Rectal smooth muscle tissue (tissue), 1 donor: ENCODE measurements around the gene DPY30.
"Not testable (repeated sequence)": the region's sequence is repeated elsewhere in the genome, so short reads cannot be mapped to it uniquely, and the experiment has no call there.

Experiments
- H3K27ac ChIP-seq: one replicate; pipeline ENCODE4 v1.7.0; 2013; ENCODE audit warnings: low read depth, low read length, inconsistent platforms
- H3K27me3 ChIP-seq: one replicate; pipeline ENCODE4 v1.7.0; 2013; ENCODE audit warnings: low read length; ENCODE audit not compliant: control insufficient read depth, insufficient read depth
- H3K36me3 ChIP-seq: one replicate; pipeline ENCODE4 v1.7.0; 2013; ENCODE audit warnings: low read length; ENCODE audit not compliant: control insufficient read depth, insufficient read depth
- H3K4me1 ChIP-seq: one replicate; pipeline ENCODE4 v1.7.0; 2013; ENCODE audit warnings: low read length; ENCODE audit not compliant: control insufficient read depth, insufficient read depth
- H3K4me3 ChIP-seq: one replicate; pipeline ENCODE4 v1.7.0; 2013; ENCODE audit warnings: low read length
- H3K9ac ChIP-seq: one replicate; pipeline ENCODE4 v1.7.0; 2013; ENCODE audit warnings: low read length

DPY30 gene

DNA sequence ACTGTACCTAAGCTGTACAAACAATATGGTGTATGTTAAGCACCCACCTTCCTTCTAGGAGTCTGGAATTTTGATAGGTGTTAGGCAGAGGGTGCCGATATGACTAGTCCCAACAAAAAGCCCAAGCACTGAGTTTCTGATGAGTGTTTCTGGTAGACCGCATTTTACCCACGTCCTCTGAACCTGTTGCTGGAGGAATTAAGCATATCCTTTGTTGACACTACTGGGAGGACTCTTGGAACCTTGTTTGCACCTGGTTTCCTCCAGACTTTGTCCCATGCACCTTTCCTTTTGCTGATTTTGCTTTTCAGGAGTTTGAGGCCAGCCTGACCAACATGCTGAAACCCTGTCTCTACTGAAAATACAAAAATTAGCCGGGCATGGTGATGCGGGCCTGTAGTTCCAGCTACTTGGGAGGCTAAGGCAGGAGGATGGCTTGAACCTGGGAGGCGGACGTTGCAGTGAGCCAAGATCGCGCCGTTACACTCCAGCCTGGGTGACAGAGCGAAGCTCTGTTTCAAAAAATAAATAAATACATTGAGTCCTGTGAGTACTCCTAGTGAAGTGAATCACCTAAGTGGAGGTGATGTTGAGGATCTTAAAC, 12.3 kb upstream of the DPY30 start:
- Histone ChIP-seq H3K9ac (no peak overlapping the region), H3K27me3 (no peaks in the 10 kb centered on the region), H3K27ac (no peak overlapping the region), H3K4me1 (no peaks in the 10 kb centered on the region), H3K4me3 (no peak overlapping the region), H3K36me3 (no peaks in the 10 kb centered on the region)

DNA sequence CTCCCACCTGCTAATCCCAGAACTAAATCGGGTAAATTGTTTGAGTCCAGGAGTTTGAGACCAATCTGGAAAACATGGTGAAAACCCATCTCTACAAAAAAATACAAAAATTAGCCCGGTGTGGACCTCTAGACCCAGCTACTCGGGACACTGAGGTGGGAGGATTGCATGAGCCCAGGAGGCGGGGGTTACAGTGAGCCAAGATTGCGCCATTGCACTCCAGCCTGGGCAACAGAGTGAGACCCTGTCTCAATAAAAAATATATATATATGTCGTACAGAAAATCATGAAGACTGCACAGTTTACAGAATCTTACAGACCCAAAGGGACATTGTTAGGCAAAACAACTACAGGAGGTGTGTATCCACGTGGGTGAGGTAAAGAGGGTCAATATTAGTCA, 4.0 kb upstream of the DPY30 start:
- H3K4me1 ChIP-seq, result peaks cover 3% of the 10 kb centered on the region
- no peaks in the 10 kb centered on the region for H3K36me3 ChIP-seq
- H3K27ac ChIP-seq, result no peak overlapping the region
- H3K9ac ChIP-seq, result no peak overlapping the region
- no peaks in the 10 kb centered on the region for H3K27me3 ChIP-seq
- no peak overlapping the region for H3K4me3 ChIP-seq

DNA sequence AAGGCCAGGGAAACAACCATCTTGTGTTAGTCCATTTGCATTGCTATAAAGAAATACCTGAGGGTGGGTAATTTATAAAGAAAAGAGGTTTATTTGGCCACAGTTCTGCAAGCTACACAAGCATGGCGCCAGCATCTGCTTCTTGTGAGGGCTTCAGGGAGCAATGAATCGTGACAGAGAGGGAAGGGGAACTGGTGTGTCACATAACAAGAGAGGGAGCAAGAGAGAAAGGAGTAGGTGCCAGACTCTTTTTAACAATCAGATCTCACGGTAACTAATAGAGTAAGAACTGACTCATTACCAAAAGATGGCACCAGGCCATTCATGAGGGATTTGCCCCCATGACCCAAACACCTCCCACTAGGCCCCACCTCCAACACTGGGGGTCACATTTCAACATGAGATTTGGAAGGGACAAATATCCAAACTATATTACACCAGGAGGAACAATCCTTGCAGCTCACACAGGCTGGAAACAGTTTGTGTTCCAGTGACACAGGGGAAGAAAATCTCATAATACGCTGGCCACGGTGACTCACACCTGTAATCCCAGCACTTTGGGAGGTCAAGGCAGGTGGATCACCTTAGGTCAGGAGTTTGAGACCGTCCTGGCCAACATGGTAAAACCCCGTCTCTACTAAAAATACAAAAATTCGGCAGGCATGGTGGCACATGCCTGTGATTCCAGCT, 5.3 kb downstream of the DPY30 start:
- not testable (repeated sequence) for H3K36me3 ChIP-seq, H3K9ac ChIP-seq, H3K27ac ChIP-seq, H3K4me3 ChIP-seq, H3K27me3 ChIP-seq, H3K4me1 ChIP-seq

GRCh38 chr2:32018789-32019482, 20.7 kb downstream of the DPY30 start:
- H3K27ac ChIP-seq, H3K36me3 ChIP-seq, H3K4me3 ChIP-seq, H3K9ac ChIP-seq, H3K4me1 ChIP-seq, H3K27me3 ChIP-seq: not testable (repeated sequence)

DNA sequence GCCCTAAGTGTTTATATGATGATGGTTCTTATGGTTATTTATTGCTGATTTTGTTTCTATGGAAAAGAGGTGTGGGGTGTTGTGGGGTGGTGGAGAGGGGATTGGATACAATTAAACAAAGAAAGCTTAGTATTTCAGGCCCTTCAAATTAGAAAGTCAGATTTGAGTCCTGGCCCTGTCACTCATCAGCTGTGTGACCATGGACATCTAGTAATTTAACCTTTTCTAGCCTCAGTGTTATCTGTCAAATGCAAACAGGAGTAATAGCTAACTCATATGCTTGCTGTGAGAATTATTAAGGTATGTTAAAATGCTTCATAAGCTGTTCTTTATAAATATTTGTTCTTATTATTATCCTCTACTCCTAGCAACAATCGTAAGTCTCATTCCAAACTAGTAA, 26.7 kb downstream of the DPY30 start:
- no peak overlapping the region for H3K9ac ChIP-seq
- H3K4me1 ChIP-seq, result peaks cover 11% of the 10 kb centered on the region
- no peaks in the 10 kb centered on the region for H3K27me3 ChIP-seq
- no peaks in the 10 kb centered on the region for H3K36me3 ChIP-seq
- H3K27ac ChIP-seq, result no peak overlapping the region
- H3K4me3 ChIP-seq, result no peak overlapping the region

- Histone ChIP-seq H3K4me3 (peak overlapping the region; percentile 74), H3K36me3 (no peaks in the 10 kb centered on the region), H3K4me1 (peaks cover 11% of the 10 kb centered on the region), H3K27ac (peak overlapping the region; percentile 91), H3K9ac (no peak overlapping the region), H3K27me3 (no peaks in the 10 kb centered on the region)
These were observed 28.1 kb downstream of the DPY30 start for GRCh38 chr2:32011485-32011960.

DNA sequence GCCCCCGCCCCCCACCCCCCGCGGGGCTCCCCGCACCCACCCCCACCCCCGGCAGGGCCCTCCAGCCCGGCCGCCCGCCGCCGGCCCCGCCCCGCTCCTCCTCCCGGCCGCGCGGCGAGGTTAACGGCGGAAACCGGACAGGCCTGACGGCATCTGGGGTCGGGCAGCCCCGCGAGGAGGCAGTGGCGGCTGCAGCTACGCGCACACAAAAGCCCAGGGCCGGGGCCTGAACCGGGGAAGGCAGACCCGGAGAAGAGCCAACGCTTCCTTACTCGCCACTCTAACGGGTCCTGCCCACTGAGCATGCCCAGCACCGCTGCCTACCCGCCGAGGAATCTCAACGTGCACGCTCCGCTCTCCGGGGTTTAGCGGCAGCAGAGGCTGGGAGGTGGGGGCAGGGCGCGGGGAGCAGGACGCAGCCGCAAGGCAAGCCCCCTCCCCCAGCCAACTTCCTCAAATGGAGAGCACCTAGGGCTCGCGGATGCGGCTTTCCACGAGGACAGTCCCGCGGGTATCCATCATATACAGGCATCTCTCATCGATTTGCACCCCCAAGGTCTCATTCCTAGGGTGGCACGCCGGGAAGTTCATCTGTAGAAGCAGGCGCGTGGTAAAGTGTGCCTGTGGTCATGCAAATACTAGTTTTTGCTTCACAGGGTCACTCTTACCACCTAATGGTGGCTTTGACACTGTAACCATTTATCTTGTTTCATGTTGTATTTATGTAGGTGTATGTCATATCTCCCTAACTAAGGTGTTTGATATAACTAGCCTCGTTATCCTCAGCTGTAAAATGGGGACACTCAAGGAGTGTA, 28.7 kb downstream of the DPY30 start, which contains the start of gene MEMO1:
TSS of gene MEMO1 (minus strand) at position 339 of the 815 bp plus-strand sequence. CDS start 761 bp downstream, outside the sequence.
- Histone ChIP-seq H3K4me1 (peaks cover 14% of the 10 kb centered on the region), H3K27ac (peak within 1 kb of the TSS; percentile 91), H3K4me3 (peak within 1 kb of the TSS; percentile 86), H3K9ac (peak within 1 kb of the TSS; percentile 25), H3K36me3 (no peaks in the 10 kb centered on the region), H3K27me3 (no peaks in the 10 kb centered on the region)

DNA sequence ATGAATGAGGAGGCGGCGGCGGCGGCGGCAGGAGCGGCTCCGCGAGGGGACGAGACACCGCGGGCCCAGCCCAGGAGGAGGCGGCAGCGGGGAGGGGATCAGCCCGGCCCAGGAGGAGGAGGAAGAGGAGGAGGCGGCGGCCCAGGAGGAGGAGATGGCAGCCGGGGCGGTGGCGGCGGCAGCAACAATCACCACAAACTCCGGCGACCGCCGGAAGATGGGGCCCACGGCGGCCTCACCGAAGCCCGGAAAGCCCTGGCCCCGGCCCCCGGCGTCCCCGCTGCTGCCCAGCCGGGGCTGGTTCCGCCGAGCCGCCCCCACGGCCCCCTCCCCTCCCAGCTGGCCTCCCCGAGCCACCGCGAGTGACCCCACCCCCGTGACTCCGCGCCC, 29.3 kb downstream of the DPY30 start:
- not testable (repeated sequence) for H3K27ac ChIP-seq, H3K9ac ChIP-seq, H3K36me3 ChIP-seq, H3K27me3 ChIP-seq
- H3K4me1 ChIP-seq, result peaks cover 14% of the 10 kb centered on the region
- peak overlapping the region; percentile 36 for H3K4me3 ChIP-seq

DNA sequence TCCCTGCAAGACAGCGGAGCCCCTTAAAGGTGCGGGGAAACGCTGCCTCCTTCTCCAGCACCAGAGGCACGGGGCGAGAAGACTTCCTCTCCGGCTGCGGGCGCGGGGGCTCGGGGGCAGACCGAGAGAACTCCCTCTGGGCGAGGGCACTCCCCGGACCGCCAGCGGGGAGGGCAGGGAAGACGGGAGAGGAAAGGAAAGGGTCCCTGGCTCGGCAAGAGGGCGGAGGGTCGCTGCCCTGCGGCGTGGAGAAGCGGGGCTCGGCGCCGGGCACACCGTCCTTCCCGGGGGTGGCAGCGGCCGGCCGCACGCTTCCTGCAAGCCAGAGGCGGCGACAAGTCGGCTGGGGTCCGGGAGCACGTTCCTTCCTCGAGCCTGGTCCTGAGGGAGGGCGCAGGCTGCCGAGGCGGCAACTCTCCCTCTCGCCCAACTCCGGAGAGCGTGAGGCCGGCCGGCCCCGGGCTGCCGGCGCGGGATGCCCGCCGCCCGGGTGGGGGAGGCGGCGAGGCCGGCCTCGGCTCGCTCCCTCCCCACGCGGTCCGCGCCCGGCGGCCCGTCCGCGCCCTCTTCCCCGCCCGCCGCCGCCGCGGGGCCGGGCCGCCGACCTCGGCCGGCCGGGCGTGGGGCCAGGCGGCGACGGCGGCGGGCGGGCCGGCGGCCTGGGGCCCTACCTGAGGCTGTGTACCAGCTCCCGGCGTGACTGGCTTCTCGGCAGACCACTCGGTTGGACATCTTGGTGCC, 29.9 kb downstream of the DPY30 start:
- H3K9ac ChIP-seq, result no peak overlapping the region
- peak overlapping the region; percentile 86 for H3K4me3 ChIP-seq
- H3K4me1 ChIP-seq, result peaks cover 14% of the 10 kb centered on the region
- no peaks in the 10 kb centered on the region for H3K36me3 ChIP-seq
- no peaks in the 10 kb centered on the region for H3K27me3 ChIP-seq
- peak overlapping the region; percentile 71 for H3K27ac ChIP-seq

DNA sequence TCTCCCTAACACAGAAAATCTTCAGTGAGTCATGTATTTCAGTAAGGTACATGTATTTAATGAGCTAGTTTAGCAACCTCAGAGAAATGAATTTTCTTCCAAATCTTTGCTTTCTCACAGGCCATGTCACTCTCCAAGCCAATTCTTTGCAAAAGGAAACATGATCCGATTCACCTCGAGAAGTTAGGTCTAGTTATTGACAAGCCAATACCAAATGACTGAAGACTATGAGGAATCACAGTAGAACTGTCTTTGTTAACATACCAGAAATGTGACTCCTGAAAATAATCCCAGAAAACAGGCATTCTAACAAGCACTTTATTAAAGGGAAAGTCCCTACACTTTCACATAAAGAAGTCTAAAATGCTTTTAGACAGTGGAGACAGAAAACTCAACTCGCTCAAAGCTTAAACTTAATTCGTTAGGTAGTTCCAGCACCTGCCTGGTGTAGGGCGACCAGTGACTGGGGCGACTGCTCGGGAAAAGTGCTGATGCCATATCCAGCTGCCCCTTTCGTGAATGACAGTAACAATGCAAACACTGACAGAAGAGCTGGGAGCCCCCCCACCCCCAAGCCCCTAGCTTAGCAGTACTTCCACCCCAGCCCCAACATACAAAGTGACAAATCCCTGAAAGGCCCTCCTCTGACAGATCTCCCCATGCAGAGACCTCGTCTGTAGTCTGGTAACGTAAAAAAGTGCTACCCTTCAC, 30.6 kb downstream of the DPY30 start:
- H3K9ac ChIP-seq, result no peak overlapping the region
- H3K4me1 ChIP-seq, result peaks cover 14% of the 10 kb centered on the region
- H3K36me3 ChIP-seq, result no peaks in the 10 kb centered on the region
- H3K4me3 ChIP-seq, result peak overlapping the region; percentile 86
- no peaks in the 10 kb centered on the region for H3K27me3 ChIP-seq
- H3K27ac ChIP-seq, result peak overlapping the region; percentile 71

DNA sequence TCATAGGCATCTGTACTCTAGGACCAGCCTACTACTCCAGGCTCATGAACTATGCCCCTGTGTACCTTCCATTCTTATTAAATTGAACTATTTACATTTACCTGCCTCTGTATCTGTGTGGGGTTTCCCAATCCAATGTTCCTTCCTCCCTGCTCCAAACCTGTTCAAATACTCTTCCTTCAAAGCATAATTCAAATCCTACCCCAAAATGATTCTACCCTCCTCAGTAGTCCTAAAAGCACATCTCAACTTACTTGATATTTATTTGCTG, 32.5 kb downstream of the DPY30 start:
- H3K4me3 ChIP-seq, result no peak overlapping the region
- H3K9ac ChIP-seq, result no peak overlapping the region
- peaks cover 14% of the 10 kb centered on the region for H3K4me1 ChIP-seq
- no peaks in the 10 kb centered on the region for H3K36me3 ChIP-seq
- no peaks in the 10 kb centered on the region for H3K27me3 ChIP-seq
- no peak overlapping the region for H3K27ac ChIP-seq
